ENCODE measurements around the gene LPGAT1.

Gene LPGAT1

GRCh38 chr1:211830055-211830327 lies 572 bp downstream of the LPGAT1 start:
- no peak for DNase-seq
- in situ Hi-C loops (cut with MboI; ENCODE audit: low pct_unique_long_range_greater_than_20kb, low sequenced_read_pairs), result no loop called here

DNA sequence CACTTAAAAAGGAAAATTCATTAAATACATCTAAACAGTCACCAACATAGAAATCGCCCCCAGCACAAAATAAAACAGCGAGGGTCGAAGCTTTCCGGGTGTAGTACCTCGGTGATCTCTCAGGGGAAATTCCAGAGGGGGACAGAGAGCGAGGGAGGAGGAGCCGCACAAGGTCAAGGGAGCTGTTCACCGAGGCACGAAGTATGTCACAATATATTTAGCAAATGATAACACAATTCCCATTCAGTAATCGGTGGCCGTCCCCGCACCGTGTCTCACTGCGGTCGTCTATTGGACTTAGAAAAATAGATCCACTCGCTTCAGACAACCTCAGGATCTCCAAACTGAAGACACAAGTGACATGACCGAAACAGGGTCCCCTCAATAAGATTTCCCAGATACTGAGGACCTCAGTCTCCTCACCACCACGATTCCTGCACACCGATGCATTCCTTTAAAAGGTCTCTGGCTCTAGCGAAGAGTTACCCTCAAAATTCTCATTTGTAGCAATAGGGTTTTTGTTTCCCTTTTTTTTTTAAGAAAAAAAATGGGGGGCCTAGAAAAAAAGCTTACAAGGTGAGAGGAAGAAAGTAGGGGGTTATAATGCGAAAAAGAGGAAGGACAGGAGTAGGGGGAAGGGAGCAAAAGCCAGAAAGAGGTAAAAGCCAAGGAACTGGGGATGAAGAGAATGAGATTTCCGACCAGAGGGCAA lies 1.1 kb downstream of the LPGAT1 start:
- in situ Hi-C loops (cut with MboI; ENCODE audit: low pct_unique_long_range_greater_than_20kb, low sequenced_read_pairs), result no loop called here

DNA sequence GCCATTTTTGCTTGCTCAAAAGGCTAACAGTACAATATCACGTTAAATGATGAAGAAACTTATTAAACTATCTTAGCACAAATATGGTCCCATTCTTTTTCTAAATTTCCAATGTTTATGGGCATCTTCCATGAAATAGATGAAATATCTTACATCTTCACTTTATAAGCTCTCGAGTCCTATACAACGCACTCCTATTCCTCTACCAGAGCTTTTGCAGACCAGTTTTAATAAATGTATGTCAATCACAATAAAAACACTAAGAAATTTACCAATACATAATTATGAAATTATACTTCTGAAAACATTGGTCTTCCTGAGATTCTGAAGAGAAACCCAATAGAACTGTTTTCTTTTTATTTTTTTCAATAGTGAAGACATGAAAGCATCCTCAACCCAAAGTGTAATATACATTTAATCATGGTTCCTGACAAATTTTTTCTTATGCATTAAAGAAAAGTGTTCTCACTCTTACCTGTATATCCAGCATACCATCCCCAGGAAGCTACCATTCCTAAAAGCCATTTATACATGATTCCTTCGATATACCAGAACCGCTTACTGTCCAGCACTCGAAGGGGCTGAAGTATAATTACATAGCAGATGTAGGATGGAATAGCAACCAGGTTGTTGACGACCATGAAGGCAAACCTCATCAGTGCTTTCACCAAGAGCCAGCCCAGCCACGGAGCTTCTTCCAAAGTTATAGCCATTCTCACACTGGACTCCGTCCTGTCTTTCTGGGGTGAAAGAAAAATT lies 1.8 kb downstream of the LPGAT1 start:
- in situ Hi-C loops (cut with MboI; ENCODE audit: low pct_unique_long_range_greater_than_20kb, low sequenced_read_pairs), result no loop called here

More for the DNA sequence above, 1.1 kb downstream of the LPGAT1 start:
- peak; percentile 62 for DNase-seq

GRCh38 chr1:211827051-211827450 lies 3.5 kb downstream of the LPGAT1 start:
- no peak for DNase-seq
- in situ Hi-C loops (cut with MboI; ENCODE audit: low pct_unique_long_range_greater_than_20kb, low sequenced_read_pairs), result no loop called here

More for the DNA sequence above, 1.8 kb downstream of the LPGAT1 start:
- DNase-seq, result no peak

DNA sequence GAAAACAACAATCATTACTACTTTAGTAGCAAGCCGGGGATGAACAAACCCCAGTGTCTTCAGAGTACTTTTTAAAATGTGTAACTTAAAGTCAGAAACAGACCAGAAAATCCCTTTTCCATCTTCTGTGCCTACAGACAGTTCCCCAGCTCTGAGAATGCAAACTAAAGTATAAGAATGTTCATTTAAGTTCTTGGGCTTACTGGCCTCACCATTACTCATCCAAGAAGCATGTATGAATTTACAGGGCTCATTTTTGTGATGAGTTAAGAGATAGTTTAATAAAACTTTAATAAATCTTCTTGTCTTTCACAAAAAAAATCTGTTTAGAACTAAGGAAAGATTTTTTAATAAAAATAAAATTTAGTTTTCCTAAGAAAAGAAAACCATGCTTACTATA lies 4.6 kb downstream of the LPGAT1 start:
- in situ Hi-C loops (cut with MboI; ENCODE audit: low pct_unique_long_range_greater_than_20kb, low sequenced_read_pairs), result no loop called here
- DNase-seq, result no peak

DNA sequence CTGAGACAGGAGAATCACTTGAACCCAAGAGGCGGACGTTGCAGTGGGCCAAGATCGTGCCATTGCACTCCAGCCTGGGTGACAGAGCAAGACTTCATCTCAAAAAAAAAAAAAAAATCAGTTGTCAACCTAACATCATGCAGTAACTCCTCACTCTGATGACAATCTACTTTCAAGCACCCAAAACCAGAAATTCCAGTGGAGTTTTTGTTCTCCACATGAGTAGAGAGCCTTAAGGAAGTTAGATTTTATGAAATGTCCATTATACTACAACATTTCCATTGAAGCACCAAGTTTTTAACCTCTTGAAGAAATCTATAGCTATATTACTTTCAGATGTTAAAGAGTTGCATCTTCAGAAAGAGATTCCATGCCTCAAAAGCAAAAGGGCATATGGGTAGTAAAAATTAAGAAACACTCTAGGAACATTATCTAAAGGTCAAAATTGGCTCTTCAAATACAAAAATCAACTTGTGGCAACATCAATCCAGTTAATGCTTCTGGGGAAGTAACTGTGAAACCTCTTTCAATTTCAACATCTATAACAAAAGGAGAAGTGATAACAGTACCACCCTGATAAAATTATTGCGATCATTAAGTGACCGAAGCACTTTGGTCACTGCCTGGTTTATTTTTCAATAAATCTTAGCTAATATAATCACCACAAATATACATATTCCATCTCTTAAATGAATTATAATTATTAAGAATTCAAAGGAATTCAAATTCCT lies 7.7 kb downstream of the LPGAT1 start:
- in situ Hi-C loops (cut with MboI; ENCODE audit: low pct_unique_long_range_greater_than_20kb, low sequenced_read_pairs), result no loop called here

GRCh38 chr1:211816586-211816985 lies 14.0 kb downstream of the LPGAT1 start:
- no peak for DNase-seq
- in situ Hi-C loops (cut with MboI; ENCODE audit: low pct_unique_long_range_greater_than_20kb, low sequenced_read_pairs), result no loop called here

More for the DNA sequence above, 7.7 kb downstream of the LPGAT1 start:
- no peak for DNase-seq

GRCh38 chr1:211814313-211814712 lies 16.2 kb downstream of the LPGAT1 start:
- in situ Hi-C loops (cut with MboI; ENCODE audit: low pct_unique_long_range_greater_than_20kb, low sequenced_read_pairs), result no loop called here
- DNase-seq, result no peak

GRCh38 chr1:211813590-211813989 lies 17.0 kb downstream of the LPGAT1 start:
- no peak for DNase-seq
- in situ Hi-C loops (cut with MboI; ENCODE audit: low pct_unique_long_range_greater_than_20kb, low sequenced_read_pairs), result no loop called here

GRCh38 chr1:211812584-211812983 lies 18.0 kb downstream of the LPGAT1 start:
- in situ Hi-C loops (cut with MboI; ENCODE audit: low pct_unique_long_range_greater_than_20kb, low sequenced_read_pairs), result no loop called here
- DNase-seq, result no peak

- in situ Hi-C loops (cut with MboI; ENCODE audit: low pct_unique_long_range_greater_than_20kb, low sequenced_read_pairs), result no loop called here
- DNase-seq, result no peak
Measured at GRCh38 chr1:211811848-211812247, 18.7 kb downstream of the LPGAT1 start.

DNA sequence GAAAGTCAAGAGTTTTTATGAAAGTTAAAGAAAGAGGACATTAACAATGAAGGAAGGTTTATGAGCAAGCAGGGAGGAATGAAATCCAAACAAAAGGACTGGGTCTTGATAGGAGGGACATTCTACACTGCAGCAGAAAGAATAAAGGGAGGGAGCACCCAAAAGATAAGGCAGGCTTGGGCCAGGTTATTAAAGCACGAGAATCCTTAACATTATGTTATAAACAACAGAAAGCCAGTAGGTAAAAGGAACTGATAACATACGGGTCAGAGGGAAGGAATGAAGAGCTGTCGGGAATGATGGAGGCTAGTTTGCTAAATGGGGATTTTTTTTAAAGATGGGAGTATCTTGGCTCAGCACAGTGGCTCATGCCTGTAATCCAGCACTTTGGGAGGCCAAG lies 19.4 kb downstream of the LPGAT1 start:
- no peak for DNase-seq
- in situ Hi-C loops (cut with MboI; ENCODE audit: low pct_unique_long_range_greater_than_20kb, low sequenced_read_pairs), result no loop called here

DNA sequence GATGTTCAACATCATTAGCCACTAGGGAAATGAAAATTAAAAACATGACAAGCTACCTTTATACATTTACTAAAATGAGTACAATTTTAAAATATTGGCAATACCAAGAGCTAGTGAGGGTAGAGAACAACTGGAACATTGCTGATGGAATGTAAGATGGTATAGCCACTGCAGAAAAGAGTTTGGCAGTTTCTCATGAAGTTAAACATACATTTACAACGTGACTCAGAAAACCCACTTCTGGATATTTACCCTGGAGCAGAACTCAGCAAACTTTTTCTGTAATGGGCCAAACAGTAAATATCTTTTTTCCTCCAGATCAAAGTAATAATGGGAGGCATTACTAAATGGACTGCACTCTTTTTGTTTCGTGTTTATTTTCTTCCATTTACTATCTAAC lies 22.1 kb downstream of the LPGAT1 start:
- in situ Hi-C loops (cut with MboI; ENCODE audit: low pct_unique_long_range_greater_than_20kb, low sequenced_read_pairs), result no loop called here
- DNase-seq, result no peak

DNA sequence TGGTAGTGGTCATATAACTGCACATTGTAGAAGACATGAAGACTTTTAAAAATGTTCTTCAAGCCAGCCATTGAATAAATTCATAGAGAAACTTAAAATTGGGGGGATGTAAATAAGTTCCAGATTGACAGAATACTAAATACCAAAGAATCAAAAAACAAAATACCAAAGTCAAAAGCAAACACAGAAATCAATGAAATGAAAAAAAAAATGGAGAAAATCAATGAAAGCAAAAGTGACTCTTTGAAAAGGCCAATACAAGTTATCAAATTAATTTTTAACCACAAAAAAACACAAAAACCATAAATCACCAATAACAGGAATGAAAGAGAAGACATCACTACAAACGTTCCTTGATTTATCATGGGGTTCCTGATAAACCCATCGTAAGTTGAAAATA lies 25.6 kb downstream of the LPGAT1 start:
- in situ Hi-C loops (cut with MboI; ENCODE audit: low pct_unique_long_range_greater_than_20kb, low sequenced_read_pairs), result no loop called here
- no peak for DNase-seq

DNA sequence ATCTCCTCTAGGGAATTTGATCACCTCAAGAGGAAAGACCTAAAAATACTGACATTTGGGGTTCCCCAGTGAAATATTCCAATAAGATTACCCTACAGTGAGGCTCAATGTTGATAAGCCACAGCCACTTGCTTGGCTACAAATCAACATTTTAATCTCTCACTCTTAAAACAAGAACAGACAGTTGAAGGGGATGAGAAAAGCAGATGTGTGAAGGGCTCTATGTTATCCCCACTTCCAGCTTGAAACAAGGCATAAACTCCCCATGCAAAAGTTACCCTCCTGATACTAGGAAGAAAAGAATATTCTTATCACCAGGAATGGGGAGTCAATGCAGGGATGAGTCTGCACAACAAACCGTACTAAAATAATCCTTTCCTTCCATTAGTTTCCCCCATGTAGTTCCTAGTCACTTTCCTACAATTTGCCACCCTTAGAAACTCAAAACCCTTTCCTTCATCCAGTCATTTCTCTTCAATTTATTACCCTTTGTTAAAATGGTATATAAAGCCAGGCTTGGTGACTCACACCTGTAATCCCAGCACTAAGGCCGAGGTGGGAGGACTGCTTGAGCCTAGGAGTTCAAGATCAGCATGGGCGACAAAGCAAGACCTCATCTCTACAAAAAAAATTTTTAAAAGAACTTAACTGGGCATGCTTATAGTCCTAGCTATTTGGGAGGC lies 29.5 kb downstream of the LPGAT1 start:
- DNase-seq, result no peak
- in situ Hi-C loops (cut with MboI; ENCODE audit: low pct_unique_long_range_greater_than_20kb, low sequenced_read_pairs), result no loop called here

DNA sequence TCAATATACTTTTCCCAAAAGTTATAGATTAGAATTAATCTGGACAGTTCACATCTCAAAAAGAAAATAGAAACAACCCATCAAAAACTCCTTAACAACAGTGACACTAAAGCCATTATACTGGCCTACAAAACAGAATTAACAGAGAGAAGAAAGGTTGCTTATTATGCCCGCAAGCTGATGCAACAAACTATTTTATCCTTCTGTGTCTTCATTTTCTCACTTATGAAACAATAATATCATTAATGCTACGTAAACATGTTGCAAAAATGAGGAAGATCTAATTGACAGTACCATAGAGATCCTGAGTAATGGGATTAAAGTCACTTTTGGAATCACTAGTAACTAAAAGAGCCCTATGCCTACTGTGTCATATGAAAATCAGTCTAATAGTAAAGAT lies 32.6 kb downstream of the LPGAT1 start:
- DNase-seq, result no peak
- in situ Hi-C loops (cut with MboI; ENCODE audit: low pct_unique_long_range_greater_than_20kb, low sequenced_read_pairs), result no loop called here

- in situ Hi-C loops (cut with MboI; ENCODE audit: low pct_unique_long_range_greater_than_20kb, low sequenced_read_pairs), result no loop called here
- DNase-seq, result no peak
Measured at GRCh38 chr1:211791979-211792378, 38.6 kb downstream of the LPGAT1 start.

DNA sequence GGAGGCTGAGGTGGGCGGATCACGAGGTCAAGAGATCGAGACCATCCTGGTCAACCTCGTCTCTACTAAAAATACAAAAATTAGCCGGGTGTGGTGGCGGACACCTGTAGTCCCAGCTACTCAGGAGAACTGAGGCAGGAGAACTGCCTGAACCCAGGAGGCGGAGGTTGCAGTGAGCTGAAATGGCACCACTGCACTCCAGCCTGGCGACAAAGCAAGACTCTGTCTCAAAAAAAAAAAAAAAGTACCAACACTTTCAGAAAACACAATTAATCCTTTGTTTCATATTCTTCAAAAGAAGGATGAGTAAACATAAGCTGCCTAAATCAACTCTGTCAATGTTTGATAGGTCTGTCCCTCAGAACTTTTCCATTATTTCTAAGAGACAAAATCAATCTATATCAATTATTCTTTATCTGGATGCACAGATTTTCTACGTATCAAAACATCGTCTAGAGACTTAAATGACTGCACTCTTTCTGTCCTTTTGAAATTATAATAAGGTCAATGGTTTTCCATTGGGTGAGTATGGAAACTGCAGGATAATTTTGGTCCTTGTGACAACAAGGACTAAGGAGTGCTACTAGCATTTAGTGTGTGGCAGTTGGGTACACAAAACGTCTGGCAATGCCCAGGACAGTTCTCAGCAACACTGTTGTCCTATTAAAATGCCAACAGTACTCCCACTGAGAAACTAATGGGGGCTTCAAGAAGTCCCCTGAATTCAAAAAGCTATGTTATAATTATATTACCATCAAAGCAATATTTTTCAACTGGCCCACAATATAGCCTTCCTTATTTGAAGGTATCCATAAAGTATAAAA lies 40.7 kb downstream of the LPGAT1 start:
- no peak for DNase-seq
- in situ Hi-C loops (cut with MboI; ENCODE audit: low pct_unique_long_range_greater_than_20kb, low sequenced_read_pairs), result no loop called here

DNA sequence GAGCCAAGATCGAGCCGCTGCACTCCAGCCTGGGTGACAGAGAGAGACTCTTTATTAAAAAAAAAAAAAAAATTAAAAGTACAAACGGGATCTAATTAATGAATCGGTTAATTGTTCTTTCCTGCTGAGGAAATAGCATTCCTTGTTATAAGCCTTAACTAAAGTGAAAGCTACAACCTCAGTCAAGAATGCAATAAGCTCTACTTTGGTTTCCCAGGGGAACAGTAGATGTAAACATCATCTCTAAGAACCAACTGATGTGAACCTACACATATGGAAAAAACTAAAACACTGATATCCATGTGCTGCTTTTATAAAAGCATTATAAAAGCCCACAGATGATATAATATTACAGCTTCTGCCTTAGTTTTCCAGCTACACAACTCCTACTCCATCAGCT lies 41.9 kb downstream of the LPGAT1 start:
- in situ Hi-C loops (cut with MboI; ENCODE audit: low pct_unique_long_range_greater_than_20kb, low sequenced_read_pairs), result no loop called here
- DNase-seq, result no peak

Measured in KBM-7 (cell line).